ENCODE measurements around the gene TUG1. TPM values are rescaled to one million over a fixed set of nuclear protein-coding genes. Genes with fewer than 3 reads are reported as not detected.

The TUG1 gene
- total RNA-seq, 2 donors from 2014 or later, result 36.4 to 62.1 TPM

Other genes starting within 250 kb of the TUG1 start
- 10 to 100 TPM in 1 of 2 donors, 1 to 10 TPM in 1; 8.6 to 24.0 TPM for gene MORC2, start 491 bp upstream of the TUG1 start, total RNA-seq
- 100 to 1,000 TPM in 1 of 2 donors, 10 to 100 TPM in 1; 32.5 to 128 TPM for gene SMTN, start 112.1 kb downstream of the TUG1 start, total RNA-seq
- gene SELENOM, start 138.3 kb downstream of the TUG1 start, total RNA-seq, result 10 to 100 TPM in 1 of 2 donors, 1 to 10 TPM in 1; 7.0 to 10.2 TPM
- gene INPP5J, start 153.7 kb downstream of the TUG1 start, total RNA-seq, result under 1 TPM; 0.32 to 0.43 TPM
- gene PLA2G3, start 171.2 kb downstream of the TUG1 start, total RNA-seq, result not detected
- gene RNF185, start 190.9 kb downstream of the TUG1 start, total RNA-seq, result 10 to 100 TPM; 14.5 to 23.9 TPM
- gene LIMK2, start 243.0 kb downstream of the TUG1 start, total RNA-seq, result 10 to 100 TPM; 46.8 to 66.2 TPM